ENCODE data around the gene PLAAT4.
"Not testable (repeated sequence)": the region's sequence is repeated elsewhere in the genome, so short reads cannot be mapped to it uniquely, and the experiment has no call there.

Gene PLAAT4

GRCh38 chr11:63511048-63511748, 25.4 kb upstream of the PLAAT4 start:
- peak; percentile 59 for DNase-seq (ENCODE audit: low spot score)

DNA sequence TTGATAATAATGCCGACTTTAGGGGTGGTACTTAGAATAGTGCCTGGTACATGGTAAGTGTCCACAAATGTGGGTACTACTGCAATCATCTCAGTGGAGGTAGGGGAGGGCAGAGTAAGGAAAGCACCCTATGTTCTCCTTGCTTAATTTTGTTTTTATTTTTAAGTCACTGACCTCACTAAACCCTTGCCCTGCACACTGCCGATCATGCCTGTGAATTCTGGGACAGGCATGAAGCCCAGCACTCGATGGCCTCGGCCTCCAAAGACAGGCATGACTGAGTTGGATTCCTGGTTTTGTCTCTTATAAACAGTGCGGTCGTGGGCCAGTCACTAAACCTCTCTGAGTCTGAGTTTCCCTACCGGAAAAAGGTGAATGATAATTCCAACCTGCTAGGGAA, 23.8 kb upstream of the PLAAT4 start:
- no peak for DNase-seq (ENCODE audit: low spot score)

DNA sequence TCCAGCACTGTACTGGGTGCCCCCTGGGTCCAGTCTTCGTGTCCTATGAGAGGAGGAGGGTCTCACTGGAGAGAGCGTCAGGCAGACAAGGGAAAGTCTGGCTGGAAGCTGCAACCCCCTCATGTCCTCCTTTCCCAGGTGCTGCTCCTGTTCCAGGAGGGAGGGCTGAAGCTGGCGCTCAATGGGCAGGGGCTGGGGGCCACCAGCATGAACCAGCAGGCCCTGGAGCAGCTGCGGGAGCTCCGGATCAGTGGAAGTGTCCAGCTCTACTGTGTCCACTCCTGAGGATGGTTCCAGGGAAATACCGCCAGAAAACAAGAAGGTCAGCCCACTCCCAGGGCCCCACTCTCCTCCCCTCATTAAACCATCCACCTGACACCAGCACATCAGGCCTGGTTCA, 20.5 kb upstream of the PLAAT4 start:
- no peak for DNase-seq (ENCODE audit: low spot score)

DNA sequence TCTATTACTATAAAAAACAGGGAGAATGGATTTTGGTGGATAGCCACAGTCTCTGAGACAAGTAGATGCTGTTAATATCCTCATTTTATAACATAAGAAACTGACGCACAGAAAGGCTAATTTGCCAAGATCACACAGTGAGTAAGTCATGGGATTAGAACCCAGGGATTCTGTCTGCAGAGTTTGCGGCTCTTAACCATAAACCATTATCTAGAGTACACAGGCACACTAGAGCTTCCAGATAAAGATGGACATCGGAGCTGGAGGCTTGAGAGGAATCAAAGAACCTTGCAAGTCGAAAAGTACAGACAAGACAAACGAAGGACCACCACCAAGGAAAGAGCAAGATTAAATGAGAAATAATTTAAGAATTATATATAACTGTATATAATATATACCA, 19.5 kb upstream of the PLAAT4 start:
- no peak for DNase-seq (ENCODE audit: low spot score)

- no peak for DNase-seq (ENCODE audit: low spot score)
Measured at GRCh38 chr11:63518548-63518947, 18.1 kb upstream of the PLAAT4 start.

DNA sequence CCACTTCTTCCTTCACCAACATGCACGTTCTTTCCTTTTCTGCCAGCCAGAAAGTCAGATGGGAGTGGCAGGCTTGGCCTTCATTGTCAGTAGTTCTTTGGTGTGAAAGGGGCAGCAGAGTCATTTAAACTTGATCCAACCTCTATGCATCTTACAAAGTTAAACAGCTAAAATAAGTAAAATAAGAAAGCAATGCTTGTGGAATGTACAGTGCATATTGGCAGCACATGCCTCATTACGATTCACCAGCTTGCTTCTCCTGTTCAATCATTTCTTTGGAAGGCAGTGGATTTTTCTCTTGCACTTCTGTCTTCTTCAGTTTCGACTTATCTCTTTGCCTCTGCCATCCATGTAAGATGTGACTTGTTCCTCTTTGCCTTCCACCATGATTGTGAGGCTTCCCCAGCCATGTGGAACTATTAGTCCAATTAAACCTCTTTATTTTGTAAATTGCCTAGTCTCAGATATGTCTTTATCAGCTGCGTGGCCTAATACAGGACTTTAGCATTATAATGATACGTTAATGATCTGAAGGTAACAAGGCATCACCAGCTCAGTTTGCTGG, 15.9 kb upstream of the PLAAT4 start:
- no peak for DNase-seq (ENCODE audit: low spot score)

DNA sequence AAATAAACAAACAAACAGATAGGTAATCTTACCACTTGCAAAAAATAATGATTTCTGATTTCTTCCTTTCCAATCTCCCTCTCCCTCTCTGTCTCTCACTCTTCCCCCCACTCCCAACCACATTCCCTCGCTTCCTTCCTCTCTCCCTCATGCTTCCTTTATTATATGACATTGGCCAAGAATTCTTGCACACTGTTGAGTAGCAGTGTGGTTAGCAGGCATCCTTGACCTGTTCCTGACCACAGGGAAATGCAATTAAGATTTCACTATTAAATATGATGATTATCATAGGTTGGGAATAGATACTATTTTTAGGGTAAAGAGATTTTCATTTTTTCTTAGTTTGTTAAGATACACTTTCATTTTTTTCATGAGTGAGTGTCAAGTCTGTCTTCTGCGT, 14.7 kb upstream of the PLAAT4 start:
- DNase-seq (ENCODE audit: low spot score): no peak

DNA sequence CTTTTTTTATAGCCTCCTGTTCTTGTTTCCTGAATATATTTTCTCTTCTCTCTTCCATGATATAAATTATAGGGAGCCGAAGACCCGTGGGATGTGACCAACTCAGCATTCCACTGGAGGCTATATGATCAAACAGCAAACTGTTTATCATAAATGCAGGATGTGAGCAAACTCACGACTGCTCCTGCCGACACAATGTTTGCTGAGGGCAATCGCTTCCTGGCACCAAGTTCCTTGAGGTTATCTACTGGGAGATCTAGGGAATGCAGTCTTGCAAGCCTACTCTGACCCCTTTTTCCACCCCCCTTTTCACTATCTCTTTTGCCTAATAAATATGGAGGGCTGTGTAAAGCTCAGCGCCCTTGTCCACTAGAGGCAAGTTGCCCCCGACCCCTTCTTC, 13.5 kb upstream of the PLAAT4 start:
- no peak for DNase-seq (ENCODE audit: low spot score)

DNA sequence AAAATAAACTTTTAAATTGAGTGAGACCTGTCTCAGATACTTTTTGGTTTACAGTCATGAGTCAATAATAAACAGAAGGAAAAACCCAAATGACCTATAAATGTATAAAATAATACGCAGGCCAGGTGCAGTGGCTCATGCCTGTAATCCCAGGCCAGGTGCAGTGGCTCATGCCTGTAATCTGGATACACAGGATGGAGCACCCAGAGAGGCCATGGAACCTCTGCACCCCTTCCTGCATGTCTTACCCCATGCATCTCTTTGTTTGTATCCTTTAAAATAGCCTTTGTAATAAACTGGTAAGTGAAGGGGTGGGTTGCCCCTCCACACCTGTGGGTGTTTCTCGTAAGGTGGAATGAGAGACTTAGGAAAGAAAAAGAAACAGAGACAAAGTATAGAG, 8.9 kb upstream of the PLAAT4 start:
- no peak for DNase-seq (ENCODE audit: low spot score)

DNA sequence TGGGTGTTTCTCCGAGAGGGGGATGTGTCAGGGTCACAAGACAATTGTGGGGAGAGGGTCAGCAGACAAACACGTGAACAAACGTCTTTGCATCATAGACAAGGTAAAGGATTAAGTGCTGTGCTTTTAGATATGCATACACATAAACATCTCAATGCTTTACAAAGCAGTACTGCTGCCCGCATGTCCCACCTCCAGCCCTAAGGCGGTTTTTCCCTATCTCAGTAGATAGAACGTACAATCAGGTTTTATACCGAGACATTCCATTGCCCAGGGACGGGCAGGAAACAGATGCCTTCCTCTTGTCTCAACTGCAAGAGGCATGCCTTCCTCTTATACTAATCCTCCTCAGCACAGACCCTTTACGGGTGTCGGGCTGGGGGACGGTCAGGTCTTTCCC, 8.5 kb upstream of the PLAAT4 start:
- not testable (repeated sequence) for DNase-seq (ENCODE audit: low spot score)

- not testable (repeated sequence) for DNase-seq (ENCODE audit: low spot score)
Measured at GRCh38 chr11:63528729-63529278, 7.8 kb upstream of the PLAAT4 start.

GRCh38 chr11:63529373-63529772, 7.2 kb upstream of the PLAAT4 start:
- not testable (repeated sequence) for DNase-seq (ENCODE audit: low spot score)

DNA sequence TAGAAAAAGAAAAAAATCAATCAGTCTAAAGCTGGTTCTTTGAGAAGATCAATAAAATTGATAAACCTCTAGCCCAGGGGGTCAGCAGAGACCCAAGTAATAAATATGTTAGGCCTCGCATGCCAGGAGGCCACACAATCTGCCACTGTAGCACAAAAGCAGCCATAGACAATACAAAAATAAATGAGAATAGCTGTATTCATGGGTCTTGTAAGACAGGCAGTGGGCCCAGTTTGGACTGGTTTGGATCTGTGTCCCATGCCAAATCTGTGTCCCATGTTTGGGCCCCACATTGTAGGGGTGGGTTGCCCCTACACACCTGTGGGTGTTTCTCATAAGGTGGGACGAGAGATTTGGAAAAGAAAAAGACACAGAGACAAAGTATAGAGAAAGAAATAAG, 6.6 kb upstream of the PLAAT4 start:
- peak; percentile 90 for DNase-seq (ENCODE audit: low spot score)

DNA sequence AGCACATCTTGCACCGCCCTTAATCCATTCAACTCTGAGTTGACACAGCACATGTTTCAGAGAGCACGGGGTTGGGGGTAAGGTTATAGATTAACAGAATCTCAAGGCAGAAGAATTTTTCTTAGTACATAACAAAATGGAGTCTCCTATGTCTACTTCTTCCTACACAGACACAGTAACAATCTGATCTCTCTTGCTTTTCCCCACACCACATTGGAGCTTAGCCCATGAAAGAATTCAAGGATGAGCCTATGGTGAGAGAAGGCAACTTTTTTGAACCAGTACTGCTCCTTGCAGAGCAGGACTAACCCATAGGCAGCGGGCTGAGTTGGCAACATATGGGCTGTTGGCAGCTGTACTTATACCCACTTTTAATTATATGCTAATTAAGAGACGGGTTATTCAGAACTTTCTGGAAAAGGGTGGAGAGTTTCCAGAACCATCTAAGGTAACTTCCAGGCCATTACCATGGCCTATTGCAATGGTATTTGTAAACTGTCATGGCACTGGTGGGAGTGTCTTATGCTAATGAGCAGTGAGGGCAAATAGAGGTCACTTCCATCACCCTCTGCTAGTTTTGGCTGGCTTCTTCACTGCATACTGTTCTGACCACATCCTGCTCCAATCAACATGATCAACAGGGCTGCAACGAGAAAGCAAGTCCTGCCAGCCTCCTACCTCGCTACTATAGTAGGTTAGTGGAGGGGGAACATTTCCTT, 5.4 kb upstream of the PLAAT4 start:
- DNase-seq (ENCODE audit: low spot score): peak; percentile 48

DNA sequence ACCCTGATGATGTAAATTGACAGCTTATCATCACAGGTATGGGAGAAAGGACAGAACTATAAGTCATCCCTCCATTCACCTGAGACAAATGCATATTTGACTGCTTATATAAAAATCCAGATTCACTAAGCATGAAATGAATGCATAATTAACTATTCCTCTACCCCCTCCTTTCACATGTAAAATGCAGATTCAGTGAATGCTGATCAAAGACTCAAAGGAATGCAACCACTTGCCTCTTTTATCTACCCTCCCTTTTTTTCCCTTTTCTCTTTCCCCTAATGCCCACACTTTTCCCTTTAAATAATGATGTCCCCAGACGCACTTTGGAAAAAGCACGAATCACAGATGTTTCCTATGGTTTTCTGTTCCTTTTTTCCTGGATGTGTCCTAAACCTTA, 4.5 kb upstream of the PLAAT4 start:
- DNase-seq (ENCODE audit: low spot score): no peak

- peak; percentile 60 for DNase-seq (ENCODE audit: low spot score)
Measured at GRCh38 chr11:63532799-63533475, 3.7 kb upstream of the PLAAT4 start.

- DNase-seq (ENCODE audit: low spot score): no peak
Measured at GRCh38 chr11:63534076-63534475, 2.5 kb upstream of the PLAAT4 start.

DNA sequence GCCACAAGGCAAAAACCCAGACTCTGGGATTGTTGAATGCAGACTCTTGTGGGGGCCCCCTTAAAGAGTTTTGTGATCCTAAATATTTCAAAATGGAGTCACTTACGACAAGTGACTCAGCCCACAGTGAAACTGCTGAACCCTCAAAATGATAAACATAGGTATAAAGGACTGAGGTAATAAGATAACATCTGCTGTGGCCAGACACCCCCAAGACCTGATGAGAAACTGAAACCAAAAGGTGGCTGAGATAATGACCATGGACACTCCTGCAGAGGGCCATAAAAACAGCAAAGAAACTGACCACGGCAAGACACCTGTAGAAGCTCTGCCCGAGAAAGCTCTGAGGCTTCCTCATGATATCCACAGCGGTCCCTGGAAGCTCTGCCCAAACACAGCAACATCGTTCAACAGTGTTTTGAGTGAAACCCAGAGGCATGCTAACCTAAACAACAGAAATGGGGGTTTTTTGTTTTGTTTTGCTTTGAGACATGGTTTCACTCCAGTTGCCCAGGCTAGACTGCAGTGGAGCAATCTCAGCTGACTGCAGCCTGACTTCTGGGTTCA, 1.6 kb upstream of the PLAAT4 start:
- DNase-seq (ENCODE audit: low spot score): no peak

DNA sequence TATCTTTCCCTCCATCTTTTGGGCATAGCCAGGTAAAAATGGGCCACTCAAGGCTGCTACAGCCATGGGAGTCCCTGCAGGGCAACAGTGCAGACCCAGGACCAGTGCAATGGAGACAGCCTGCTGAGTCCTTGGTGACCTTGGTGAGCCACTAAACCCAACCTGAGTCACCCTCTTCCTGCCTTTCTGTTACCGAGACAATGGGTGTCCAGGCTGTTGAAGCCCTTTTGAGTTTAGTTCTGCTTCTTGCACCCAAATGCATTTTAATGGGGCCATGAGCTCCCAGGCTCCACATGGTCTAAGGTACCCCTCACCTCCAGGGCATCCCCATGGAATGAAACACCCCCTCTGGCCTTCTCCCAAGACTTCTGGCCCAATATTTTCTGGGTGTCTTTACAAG, 874 bp upstream of the PLAAT4 start:
- no peak for DNase-seq (ENCODE audit: low spot score)

GRCh38 chr11:63537293-63538101, 889 bp downstream of the PLAAT4 start:
- peak; percentile 75 for DNase-seq (ENCODE audit: low spot score)

GRCh38 chr11:63542506-63542905, 5.9 kb downstream of the PLAAT4 start:
- not testable (repeated sequence) for DNase-seq (ENCODE audit: low spot score)

All from globus pallidus (tissue), 1 donor.